Tongue (tissue), 2 donors: ENCODE data around the gene FBXO10. TPM values are rescaled to one million over a fixed set of nuclear protein-coding genes. Genes with fewer than 3 reads are reported as not detected.
"Not testable (repeated sequence)": the region's sequence is repeated elsewhere in the genome, so short reads cannot be mapped to it uniquely, and the experiment has no call there.

Source experiments
- DNase-seq: peaks from one replicate; pipeline ENCODE4 v3.0.0-alpha.2; 2015
- total RNA-seq: library from RNA; depleted of rRNA; stranded (reverse); fragments of >200 nt; gene quantifications from one replicate; pipeline ENCODE4 v1.2.3, GENCODE V29; 2014

FBXO10 gene
- total RNA-seq, result 29.5 TPM

- DNase-seq, result peak; percentile 94
These were observed at the start of gene FBXO10 for GRCh38 chr9:37575921-37576721. Gene FBXO10, minus strand, starts transcription at chr9:37576380. Its CDS starts 34,612 bp downstream, at chr9:37541768.

GRCh38 chr9:37625758-37626147 lies 49.6 kb upstream of the FBXO10 start:
- no peak for DNase-seq

DNA sequence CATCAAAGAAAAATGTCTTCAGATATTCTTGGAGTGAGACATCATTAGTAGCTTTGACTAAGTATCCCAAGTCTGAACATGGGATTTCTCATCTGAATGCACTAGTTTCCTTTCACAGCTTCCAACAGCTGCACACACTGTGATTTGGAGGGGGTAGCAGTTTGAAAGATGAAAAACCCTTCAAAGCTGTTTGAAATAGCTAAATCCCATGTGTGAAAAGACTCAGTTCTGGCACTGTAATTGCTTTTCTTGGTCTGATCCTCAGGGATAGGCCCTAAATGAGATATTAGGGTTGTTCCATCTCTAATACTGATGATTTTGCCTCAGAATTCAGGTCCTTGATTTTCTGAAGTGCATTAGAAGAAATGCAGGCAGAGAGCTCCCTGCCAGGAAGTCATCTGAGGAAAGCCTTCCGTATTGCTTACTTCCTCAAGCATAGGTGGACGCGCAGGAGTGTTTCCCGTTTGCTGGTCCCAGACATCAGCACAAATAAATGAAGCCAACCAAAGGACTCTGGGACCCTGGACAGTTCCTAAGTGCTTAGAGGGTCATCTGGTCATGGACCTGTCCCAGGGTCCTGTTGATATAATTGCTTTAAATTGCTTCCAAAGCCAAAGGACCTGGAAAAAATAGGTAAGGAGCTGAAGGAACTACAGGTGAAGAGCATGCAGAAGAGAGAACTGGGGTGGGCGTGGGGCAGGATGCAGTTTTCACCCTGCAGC lies 49.0 kb upstream of the FBXO10 start:
- no peak for DNase-seq

DNA sequence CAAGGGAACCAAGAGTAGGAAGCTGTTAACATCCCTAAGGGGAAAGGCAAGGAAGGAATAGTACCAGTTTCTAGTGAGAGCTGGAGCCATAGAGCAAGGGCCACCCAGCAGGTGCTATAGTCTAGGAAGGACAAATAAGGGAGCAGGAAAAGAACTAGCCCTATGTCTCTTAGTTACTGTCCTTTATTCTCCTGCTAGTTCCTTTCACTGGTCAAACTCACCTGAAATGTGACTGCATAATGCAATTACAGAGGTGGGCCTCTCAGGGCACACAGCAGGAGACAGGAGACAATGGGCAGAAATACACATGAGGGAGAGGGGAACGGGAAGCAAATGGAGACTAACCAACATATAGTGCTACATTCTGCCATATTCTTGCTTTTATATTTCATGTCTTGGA lies 47.9 kb upstream of the FBXO10 start:
- no peak for DNase-seq

DNA sequence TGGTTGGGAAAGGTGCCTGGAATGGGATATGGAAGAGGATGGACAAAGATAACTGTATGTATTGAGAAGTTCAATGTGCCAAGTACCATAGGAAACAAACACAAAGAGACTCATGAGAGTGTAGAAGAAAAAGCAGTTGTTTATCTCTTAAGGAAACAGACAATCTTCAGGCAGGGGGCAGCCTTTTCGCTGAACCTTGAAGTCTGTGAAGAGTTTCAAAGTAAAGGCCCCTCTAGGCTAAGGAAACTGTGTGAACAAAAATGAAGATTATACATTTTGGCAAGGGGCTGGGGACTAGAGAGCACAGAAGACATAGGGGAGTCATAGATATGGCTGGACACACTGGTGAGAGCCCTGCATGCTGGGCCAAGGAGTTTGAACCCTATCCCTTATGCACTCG lies 47.1 kb upstream of the FBXO10 start:
- no peak for DNase-seq

DNA sequence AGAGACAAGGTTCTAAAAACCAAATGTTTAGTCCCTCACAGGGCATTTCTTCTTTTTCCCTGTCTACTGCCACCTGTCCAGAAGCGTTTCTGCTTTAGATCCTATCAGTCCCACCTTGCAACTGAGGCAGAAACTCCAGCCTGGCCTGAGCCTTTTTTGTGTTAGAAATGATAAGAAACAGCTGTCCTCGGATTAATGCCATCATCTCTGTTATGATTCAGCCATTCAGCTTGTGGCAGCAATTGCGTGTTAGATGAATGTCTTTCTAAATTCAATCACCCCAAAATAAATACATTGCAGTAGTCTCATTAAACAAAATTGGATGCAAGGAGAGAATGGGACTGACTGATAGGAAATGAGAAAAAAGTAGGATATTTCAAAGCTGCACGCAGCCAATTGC lies 46.3 kb upstream of the FBXO10 start:
- no peak for DNase-seq

GRCh38 chr9:37621273-37622121 lies 45.3 kb upstream of the FBXO10 start:
- peak; percentile 44 for DNase-seq

GRCh38 chr9:37620396-37620795 lies 44.2 kb upstream of the FBXO10 start:
- DNase-seq, result peak; percentile 23

- no peak for DNase-seq
These were observed 43.6 kb upstream of the FBXO10 start for GRCh38 chr9:37619806-37620205.

GRCh38 chr9:37618817-37619216 lies 42.6 kb upstream of the FBXO10 start:
- no peak for DNase-seq

GRCh38 chr9:37617832-37618231 lies 41.7 kb upstream of the FBXO10 start:
- peak; percentile 45 for DNase-seq

GRCh38 chr9:37617161-37617560 lies 41.0 kb upstream of the FBXO10 start:
- DNase-seq, result peak; percentile 16

DNA sequence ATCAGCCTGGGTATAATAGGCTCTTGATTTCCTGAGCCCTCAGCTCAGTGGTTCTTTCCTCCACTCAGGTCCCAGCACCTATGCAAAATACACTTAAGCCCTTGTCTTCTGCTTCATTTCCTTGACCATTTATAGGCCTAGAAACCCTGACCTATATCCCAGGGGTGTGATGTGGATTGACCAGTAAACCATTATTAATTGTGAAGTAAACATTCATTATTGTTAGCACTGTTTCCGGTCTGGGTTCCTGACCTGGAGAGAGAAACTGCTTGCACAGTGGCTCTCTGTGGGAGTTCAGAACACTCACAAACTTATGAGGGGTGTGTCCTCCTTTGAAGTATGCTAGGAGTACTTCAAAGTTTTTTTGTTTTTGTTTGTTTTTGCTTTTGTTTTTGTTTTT lies 35.8 kb upstream of the FBXO10 start:
- DNase-seq, result no peak

DNA sequence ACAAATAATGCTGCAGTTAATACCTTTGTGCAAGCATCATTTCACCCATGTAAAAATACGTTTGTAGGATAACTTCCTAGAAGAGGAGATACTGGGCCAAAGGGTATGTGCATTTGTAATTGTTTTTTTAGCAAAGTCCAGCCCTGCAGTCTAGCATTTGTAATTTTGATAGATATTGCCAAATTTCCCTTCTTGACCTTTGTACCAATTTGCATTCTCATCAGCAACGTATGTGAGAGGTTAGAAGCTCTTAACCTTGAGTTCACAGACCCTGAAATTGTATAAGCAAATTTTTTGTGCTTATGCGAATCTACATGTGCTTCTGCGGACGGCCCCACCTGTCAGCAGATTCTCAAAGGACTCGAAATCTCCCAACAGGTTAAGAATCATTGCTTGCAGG lies 34.8 kb upstream of the FBXO10 start:
- no peak for DNase-seq

DNA sequence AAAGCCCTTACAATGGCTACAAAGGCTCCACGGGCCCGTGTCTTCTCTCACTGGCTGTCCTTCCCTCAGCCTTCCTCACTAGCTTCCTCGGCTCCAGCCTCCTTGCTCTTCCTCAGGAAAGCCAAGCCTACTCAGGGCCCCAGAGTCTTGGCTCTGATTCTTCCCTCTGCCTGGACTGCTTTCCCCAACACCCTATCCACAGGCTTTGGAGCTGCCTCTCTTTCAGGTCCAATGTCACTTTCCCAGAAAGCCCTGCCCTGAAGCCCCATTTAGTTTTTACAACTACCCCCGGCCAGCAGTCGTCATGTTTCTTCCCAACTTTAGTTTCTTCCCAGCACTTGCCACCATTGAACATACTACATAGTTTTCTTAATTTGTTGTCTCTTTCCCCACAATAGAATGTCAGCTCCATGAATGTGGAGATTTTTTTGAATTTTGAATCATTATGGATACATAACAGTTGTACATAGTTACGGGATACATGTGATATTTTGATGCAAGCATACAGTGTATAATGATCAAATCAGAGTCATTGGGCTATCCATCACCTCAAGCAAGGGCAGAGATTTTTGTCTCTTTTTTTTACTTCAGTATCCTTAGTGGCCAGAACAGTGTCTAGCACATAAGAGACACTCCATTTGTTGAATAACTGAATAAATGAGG lies 33.7 kb upstream of the FBXO10 start:
- no peak for DNase-seq

- no peak for DNase-seq
These were observed 32.1 kb upstream of the FBXO10 start for GRCh38 chr9:37608250-37608649.

DNA sequence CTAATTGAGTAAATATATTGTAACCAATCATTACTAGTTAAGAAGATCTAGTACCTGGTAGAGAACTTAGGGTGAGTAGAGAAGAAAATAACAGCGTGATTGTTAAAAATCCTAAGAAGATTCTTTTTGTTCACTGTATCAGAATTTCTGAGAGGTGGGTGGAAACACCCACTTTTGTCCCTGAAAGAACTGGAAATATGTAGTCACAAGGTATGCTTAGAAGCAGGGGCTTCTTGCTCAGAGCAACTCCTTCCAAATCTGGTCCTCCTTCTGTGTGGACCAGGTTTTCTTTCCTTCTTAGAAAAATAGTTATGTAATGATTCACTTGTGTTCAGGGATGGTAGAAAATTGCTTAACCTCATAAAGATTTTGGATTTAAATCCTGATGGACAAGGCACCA lies 28.1 kb upstream of the FBXO10 start:
- no peak for DNase-seq

DNA sequence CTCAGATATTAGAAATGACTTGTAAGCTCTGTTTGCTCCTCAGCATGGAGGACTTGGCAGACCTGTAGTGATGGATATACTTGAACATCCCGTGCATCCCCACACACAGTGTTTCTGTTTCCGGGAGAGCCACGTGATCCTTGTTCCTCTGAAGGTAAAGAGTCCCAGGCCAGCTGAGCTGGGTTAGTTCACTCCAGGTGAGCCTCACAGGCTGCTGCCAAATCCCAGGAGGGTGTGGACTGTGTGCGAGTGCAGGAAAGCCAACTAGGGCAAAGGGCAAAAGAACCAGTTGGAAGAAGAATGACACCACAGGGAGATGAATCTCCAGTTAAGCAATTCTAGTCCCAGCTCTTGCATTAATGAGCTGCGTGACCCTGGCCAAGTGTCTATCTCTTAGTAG lies 26.6 kb upstream of the FBXO10 start:
- no peak for DNase-seq

- DNase-seq, result not testable (repeated sequence)
These were observed 25.9 kb upstream of the FBXO10 start for GRCh38 chr9:37602061-37602460.

- DNase-seq, result no peak
These were observed 20.3 kb upstream of the FBXO10 start for GRCh38 chr9:37596504-37596903.

DNA sequence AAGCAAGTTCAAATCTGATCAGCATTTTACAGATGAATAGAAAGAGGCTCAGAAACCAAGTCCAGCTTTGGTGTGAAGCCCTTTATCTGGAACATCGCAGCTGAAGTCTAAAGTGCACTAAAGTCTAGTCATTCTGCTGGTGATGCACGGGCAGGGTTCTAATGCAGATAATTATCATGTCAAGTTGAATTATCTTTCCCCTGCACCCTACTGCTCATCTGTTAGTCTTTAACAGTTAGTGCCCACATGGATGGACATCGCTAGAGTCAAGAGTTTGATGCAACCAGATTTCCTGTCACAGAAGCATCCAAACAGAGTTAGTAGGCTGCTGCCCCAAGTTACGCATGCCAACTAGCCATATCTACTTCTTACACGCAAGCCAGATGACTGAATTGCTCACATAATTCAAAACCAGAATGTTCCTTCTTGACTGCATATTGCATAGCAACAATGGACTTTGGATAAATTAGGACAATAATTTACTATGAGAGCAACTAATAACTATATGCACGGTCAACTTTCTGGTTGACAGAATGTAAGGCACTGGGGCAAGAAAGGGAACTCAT lies 17.8 kb upstream of the FBXO10 start:
- no peak for DNase-seq
